Endothelial cell of umbilical vein (primary cell): ENCODE data around the gene SWAP70. TPM values are rescaled to one million over a fixed set of nuclear protein-coding genes. Genes with fewer than 3 reads are reported as not detected.

ENCODE experiments used
- BruUV-seq: library from RNA; stranded (reverse); fragments of 400-500 nt; replicated peaks from 2 replicates; lab custom pipeline; 2021; lab: Mats Ljungman, UMichigan
- CTCF ChIA-PET: fragments of 300-600, 350-600 bp; sonication (Branson Sonifier 250); formaldehyde crosslinking; loops from one replicate; lab custom pipeline; 2021; ENCODE audit warnings: antibody characterized with exemption, inconsistent platforms; lab: Charles Lee
- POLR2A ChIA-PET: fragments of 300-600, 350-600 bp; sonication (Branson Sonifier 250); formaldehyde crosslinking; loops from one replicate; lab custom pipeline; 2021; ENCODE audit warnings: antibody characterized with exemption, inconsistent platforms; lab: Charles Lee
- DNase-seq: peaks from one replicate; pipeline ENCODE4 v3.0.0-alpha.2; 2011; ENCODE audit warnings: low read depth, low spot score
- FAIRE-seq: peaks from 2 replicates; lab custom pipeline; 2011; peaks lifted over from hg19 to GRCh38; lab: Jason Lieb, UNC
- H2AFZ ChIP-seq: 2 replicates; pipeline ENCODE4 v1.6.0; 2012; ENCODE audit warnings: low read depth, low read length, control low read depth, inconsistent platforms
- H3K27ac ChIP-seq: 2 replicates; pipeline ENCODE4 v1.5.1; 2011; ENCODE audit warnings: low read depth, mild to moderate bottlenecking, control low read depth, low read length, moderate library complexity; ENCODE audit not compliant: insufficient read depth
- H3K27me3 ChIP-seq, 2 experiments: 2 replicates each; pipeline versions ENCODE4 v1.6.0 to v1.6.1; 2011; ENCODE audit warnings: low read length in 2 of 2, mixed read lengths in 1 of 2; ENCODE audit not compliant: control insufficient read depth in 2 of 2, insufficient read depth in 2 of 2
- H3K36me3 ChIP-seq, 2 experiments: 2 replicates in 1 of 2; 3 replicates in 1 of 2; pipeline ENCODE4 v1.5.1; 2011; ENCODE audit warnings: low read length in 2 of 2, mild to moderate bottlenecking in 1 of 2, moderate library complexity in 1 of 2; ENCODE audit not compliant: control insufficient read depth in 2 of 2, insufficient read depth in 2 of 2; ENCODE audit errors: extremely low read depth in 1 of 2
- H3K4me1 ChIP-seq: 3 replicates; pipeline ENCODE4 v1.5.1; 2011; ENCODE audit warnings: mild to moderate bottlenecking, low read length; ENCODE audit not compliant: control insufficient read depth, insufficient read depth; ENCODE audit errors: extremely low read depth
- H3K4me2 ChIP-seq: 2 replicates; pipeline ENCODE4 v1.6.1; 2011; ENCODE audit warnings: low read length, control low read depth, mixed read lengths; ENCODE audit not compliant: insufficient read depth
- H3K4me3 ChIP-seq, 3 experiments: fragments of 200-600 bp in 1 of 3; sonication (generic), shearing (Covaris generic) in 1 of 3; replicated peaks in 1 of 3; 2 replicates each; pipeline ENCODE4 v1.5.1; 2011 to 2016; ENCODE audit warnings: control low read depth in 3 of 3, low read length in 3 of 3, mild to moderate bottlenecking in 2 of 3, inconsistent platforms in 1 of 3, low read depth in 1 of 3, moderate library complexity in 1 of 3; ENCODE audit not compliant: insufficient read depth in 1 of 3
- H3K79me2 ChIP-seq: 2 replicates; pipeline ENCODE4 v1.6.0; 2012; ENCODE audit warnings: low read length, inconsistent platforms; ENCODE audit not compliant: control insufficient read depth, insufficient read depth
- H3K9ac ChIP-seq: replicated peaks from 2 replicates; pipeline ENCODE3; 2011; ENCODE audit warnings: low read length, control low read depth; ENCODE audit not compliant: insufficient read depth; ENCODE audit errors: extremely low read depth
- H3K9me1 ChIP-seq: replicated peaks from 3 replicates; pipeline ENCODE4 v1.6.0; 2011; ENCODE audit warnings: mild to moderate bottlenecking, low read length; ENCODE audit not compliant: control insufficient read depth, insufficient read depth; ENCODE audit errors: extremely low read depth
- H3K9me3 ChIP-seq: replicated peaks from 2 replicates; pipeline ENCODE4 v1.5.1; 2012; ENCODE audit warnings: low read length, inconsistent platforms; ENCODE audit not compliant: control insufficient read depth, insufficient read depth
- H4K20me1 ChIP-seq: replicated peaks from 2 replicates; pipeline ENCODE3; 2011; ENCODE audit warnings: mild to moderate bottlenecking, low read length; ENCODE audit not compliant: control insufficient read depth, insufficient read depth; ENCODE audit errors: extremely low read depth
- GATA2 ChIP-seq: IDR thresholded peaks from 2 replicates; pipeline ENCODE4 v1.7.0; 2011; ENCODE audit warnings: low read depth, mild to moderate bottlenecking, moderate library complexity, mixed read lengths, low read length; ENCODE audit not compliant: insufficient read length, insufficient read depth
- JUN ChIP-seq: IDR thresholded peaks from 2 replicates; pipeline ENCODE4 v1.6.1; 2011; ENCODE audit warnings: borderline replicate concordance, low read depth; ENCODE audit not compliant: insufficient read length, insufficient read depth
- MAX ChIP-seq: IDR thresholded peaks from 2 replicates; pipeline ENCODE4 v1.6.1; 2011; ENCODE audit not compliant: insufficient read depth, insufficient read length
- MYC ChIP-seq: IDR thresholded peaks from one replicate; pipeline ENCODE4 v1.6.1; 2011; ENCODE audit warnings: mild to moderate bottlenecking, low read depth, low read length
- POLR2A ChIP-seq: IDR thresholded peaks from 2 replicates; pipeline ENCODE4 v1.6.1; 2012; ENCODE audit warnings: low read depth, mild to moderate bottlenecking, control low read depth, low read length
- dilution Hi-C: fragments of 300-500 bp; cut with MboI; formaldehyde crosslinking; loops from one replicate; pipeline ENCODE4 v1.15.0; 2019; ENCODE audit warnings: low sequenced_read_pairs; ENCODE audit not compliant: extremely low pct_ligation_motif_present
- intact Hi-C: fragments of 100-400 bp; cut with micrococcal nuclease; formaldehyde crosslinking; loops from one replicate; pipeline ENCODE4 v1.10.0; 2022
- polyA plus RNA-seq, 4 experiments: library from polyadenylated mRNA; depleted of rRNA in 3 of 4; stranded (reverse) in 3 of 4; unstranded in 1 of 4; fragments of >200 nt; gene quantifications; 2 replicates each; pipeline versions ENCODE4 v1.2.1 to v1.2.3, GENCODE V29; 2011 to 2012; ENCODE audit warnings: missing spikeins in 1 of 4
- total RNA-seq: library from RNA; stranded (reverse); gene quantifications from 2 replicates; pipeline ENCODE4 v1.2.3, GENCODE V29; 2021

SWAP70 gene
- total and polyA plus RNA-seq, 2 donors (not counting 3 experiments of a cell fraction or from before 2014, with no cell fraction given): 52.5 to 165 TPM

- Histone ChIP-seq H3K9me1 (no peaks in the 10 kb centered on the region), H3K9ac (no peak overlapping the region), H2AFZ (no peak overlapping the region), H3K4me1 (peaks cover 33% of the 10 kb centered on the region), H3K9me3 (no peaks in the 10 kb centered on the region), H3K4me3 (no peak overlapping the region), H3K36me3 (no peaks in the 10 kb centered on the region), H3K4me2 (peak overlapping the region; percentile 22), H3K27me3 (no peaks in the 10 kb centered on the region), H3K79me2 (no peaks in the 10 kb centered on the region), H4K20me1 (no peaks in the 10 kb centered on the region), H3K27ac (peak overlapping the region; percentile 72)
- BruUV-seq: no TSS peak
- dilution Hi-C loops (loop anchor here (25.0 kb wide), 1 partner anchor 113 kb away; no protein-coding TSS in a partner anchor), intact Hi-C loops (no loop called here)
- TF ChIP-seq MAX (no peak), MYC (no peak)
- no peak for FAIRE-seq
- no peak for DNase-seq
- ChIA-PET POLR2A (interaction anchor here (0.9 kb wide), 1 partner anchor 28 kb away, joined by 3 read pairs; no protein-coding TSS in a partner anchor), CTCF (interaction anchor here (1.0 to 2.1 kb wide), 3 partner anchors 10 to 64 kb away, joined by 3 to 13 read pairs (median 3); no protein-coding TSS in a partner anchor)
Observed at GRCh38 chr11:9624448-9624847, 39.4 kb upstream of the SWAP70 start.

GRCh38 chr11:9625162-9625561 lies 38.7 kb upstream of the SWAP70 start:
- peak overlapping the region; percentile 22 for H3K4me2 ChIP-seq

More at GRCh38 chr11:9625162-9625561, 38.7 kb upstream of the SWAP70 start:
- no peaks in the 10 kb centered on the region for H3K36me3 ChIP-seq
- H3K9me1 ChIP-seq: no peaks in the 10 kb centered on the region
- FAIRE-seq (peak; percentile 75), DNase-seq (peak; percentile 73)
- dilution Hi-C loops (no loop called here), intact Hi-C loops (no loop called here)
- POLR2A ChIA-PET: interaction anchor here (0.9 kb wide), 1 partner anchor 27 kb away, joined by 3 read pairs; no protein-coding TSS in a partner anchor
- peaks cover 33% of the 10 kb centered on the region for H3K4me1 ChIP-seq
- no TSS peak for BruUV-seq
- no peaks in the 10 kb centered on the region for H3K79me2 ChIP-seq
- TF ChIP-seq JUN (peak; percentile 70), POLR2A (no peak), GATA2 (peak; percentile 15)
- CTCF ChIA-PET: interaction anchor here (1.0 to 2.7 kb wide), 4 partner anchors 10 to 124 kb away, joined by 3 to 18 read pairs (median 8); no protein-coding TSS in a partner anchor
- H3K27ac ChIP-seq: peak overlapping the region; percentile 96
- peak overlapping the region; percentile 34 for H3K9ac ChIP-seq
- H4K20me1 ChIP-seq: no peaks in the 10 kb centered on the region
- H3K4me3 ChIP-seq: no peak overlapping the region
- H3K27me3 ChIP-seq: no peaks in the 10 kb centered on the region
- no peaks in the 10 kb centered on the region for H3K9me3 ChIP-seq
- peak overlapping the region; percentile 18 for H2AFZ ChIP-seq
